GM21381 (cell line): ENCODE results near the gene SPAG16.

Experiments
- ATAC-seq: cut with Tn5 transposase; IDR thresholded peaks from one replicate; pipeline ENCODE4 v1.9.1; 2021; ENCODE audit warnings: mild to moderate bottlenecking, moderate library complexity; ENCODE audit not compliant: unreplicated experiment

Gene SPAG16

DNA sequence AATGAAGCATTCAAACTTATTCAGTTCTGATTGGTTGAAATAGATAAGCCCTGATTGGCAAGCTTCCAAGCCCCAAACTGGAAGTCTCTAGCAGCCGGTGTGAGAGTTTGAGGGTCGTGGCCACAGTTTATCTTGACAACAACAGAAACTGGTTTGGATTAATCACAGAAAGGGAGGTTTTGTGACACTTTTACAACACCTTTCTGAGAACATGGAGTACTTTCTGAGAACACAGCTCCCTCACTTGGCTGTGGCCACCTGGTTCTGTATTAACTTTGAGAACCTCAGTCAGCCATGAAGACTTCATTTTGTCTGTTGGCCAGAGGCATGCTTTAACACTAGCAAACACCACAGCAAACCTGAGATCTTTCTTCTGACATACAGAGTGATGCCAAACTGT, 845.9 kb downstream of the SPAG16 start:
- no peak for ATAC-seq

DNA sequence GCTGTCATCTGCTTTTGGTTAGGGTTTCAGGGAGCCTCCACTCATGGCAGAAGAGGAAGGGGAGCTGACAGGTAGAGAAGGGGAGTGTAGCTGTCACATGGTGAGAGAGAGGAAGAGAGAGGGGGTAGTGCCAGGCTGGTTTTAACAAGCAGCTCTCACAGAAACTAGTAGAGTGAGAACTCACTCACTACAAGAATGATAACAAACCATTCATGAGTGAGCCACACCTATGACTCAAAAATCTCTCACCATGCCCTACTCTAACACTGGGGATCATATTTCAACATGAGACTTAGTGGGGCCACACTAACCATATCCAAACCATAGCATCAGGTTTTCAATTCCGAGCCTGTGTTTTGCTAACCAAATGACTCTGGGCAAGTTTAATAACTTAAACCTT, 851.7 kb downstream of the SPAG16 start:
- ATAC-seq: no peak

DNA sequence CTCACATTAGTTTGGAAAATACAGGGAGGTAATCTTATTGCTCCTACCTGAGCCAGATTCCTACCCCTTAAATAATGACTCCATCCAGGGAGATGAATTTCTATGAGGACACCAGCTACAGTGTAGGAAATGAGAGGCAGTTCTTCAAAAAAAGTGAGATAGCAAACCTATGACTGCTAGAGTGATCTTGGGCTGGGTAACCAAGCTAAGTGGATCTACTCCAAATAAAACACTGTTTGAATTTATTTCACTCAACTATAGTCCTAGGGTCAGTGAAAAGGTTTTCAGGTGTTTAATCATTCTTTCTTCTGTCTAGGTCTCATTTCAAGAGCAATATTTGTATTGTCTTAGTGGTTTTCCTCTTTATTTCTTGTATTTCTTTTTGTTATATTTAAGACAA, 854.5 kb downstream of the SPAG16 start:
- no peak for ATAC-seq

DNA sequence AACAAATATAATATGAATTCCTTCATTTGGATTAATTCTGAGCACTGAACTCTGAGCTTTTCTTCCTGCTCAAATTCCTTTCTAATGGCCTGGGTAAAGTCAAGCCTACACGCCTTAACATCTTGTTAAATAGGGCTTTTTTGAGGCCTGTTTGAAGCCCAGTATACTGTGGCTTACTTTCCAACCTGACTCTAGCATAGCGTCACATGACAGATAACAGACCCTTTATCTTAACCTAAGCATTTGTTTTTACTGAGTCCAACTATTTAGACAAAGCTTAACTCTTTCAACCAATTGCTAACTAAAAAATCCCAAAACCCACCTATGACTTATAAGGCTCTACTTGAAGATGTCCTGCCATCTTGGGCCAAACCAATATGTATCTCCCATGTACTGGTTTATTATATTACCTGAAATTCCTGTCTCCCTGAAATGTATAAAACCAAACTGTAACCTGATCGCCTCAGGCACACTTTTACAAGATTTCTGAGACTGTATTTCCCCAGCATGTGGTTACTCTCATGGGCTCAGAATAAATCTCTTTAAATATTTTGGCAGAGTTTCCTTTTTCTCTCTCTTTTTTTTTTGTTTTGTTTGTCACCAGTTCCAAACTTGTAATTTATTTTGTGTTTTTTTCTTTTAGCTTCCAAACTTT, 855.5 kb downstream of the SPAG16 start:
- ATAC-seq: no peak

DNA sequence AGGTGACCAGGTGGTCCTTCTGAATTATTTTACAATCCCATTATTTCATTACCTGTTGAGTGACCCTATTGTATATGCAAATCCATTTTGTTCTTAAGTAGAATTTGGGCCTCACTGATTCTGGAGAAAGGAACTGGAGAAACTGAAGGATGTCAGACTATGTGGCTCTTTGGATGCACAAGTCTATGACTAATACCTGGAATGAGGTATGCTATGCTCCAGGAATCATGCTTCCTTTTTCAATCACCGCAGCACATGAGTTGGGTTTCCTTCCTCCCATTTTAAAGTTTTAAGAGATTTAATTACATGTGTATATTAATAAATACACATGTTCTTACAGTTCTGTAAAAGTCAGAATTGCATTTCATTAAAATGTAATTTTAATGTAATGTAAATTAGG, 872.7 kb downstream of the SPAG16 start:
- ATAC-seq: no peak

DNA sequence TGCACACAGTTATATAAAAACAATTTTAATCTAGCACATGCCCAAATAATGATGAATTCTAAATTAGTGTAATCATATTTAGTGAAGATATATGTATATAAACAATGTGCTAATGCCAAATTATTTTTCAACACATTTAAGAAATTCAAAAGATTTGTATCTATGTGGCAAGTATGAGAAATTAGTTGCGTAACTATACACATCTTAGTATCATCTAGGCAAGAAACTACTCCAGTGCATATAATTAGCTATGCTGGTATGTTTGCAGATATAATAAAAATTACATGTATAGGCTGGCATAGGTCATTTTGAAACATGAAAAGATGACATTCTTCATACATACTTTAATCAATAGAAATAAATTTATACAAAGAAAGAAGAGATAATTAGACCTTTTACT, 874.6 kb downstream of the SPAG16 start:
- no peak for ATAC-seq

DNA sequence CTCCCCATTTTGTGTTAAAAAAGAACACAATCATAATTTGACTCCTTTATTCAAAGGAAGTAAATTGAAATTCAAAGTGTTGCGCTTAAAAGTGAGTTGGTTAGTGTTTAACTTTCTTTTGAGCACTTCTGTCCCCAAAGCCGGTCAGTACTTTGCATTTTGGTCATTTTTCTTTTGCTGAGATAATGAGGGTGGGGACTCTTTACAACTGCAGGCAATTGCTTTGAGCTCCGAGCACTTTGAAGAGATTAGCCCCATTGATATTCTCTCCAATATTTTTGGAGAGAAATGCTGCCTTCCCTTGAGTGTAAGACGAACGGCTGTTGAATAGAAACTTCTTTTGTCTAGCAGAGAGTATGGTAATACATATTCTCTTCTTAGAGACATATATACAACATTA, 885.0 kb downstream of the SPAG16 start:
- no peak for ATAC-seq

DNA sequence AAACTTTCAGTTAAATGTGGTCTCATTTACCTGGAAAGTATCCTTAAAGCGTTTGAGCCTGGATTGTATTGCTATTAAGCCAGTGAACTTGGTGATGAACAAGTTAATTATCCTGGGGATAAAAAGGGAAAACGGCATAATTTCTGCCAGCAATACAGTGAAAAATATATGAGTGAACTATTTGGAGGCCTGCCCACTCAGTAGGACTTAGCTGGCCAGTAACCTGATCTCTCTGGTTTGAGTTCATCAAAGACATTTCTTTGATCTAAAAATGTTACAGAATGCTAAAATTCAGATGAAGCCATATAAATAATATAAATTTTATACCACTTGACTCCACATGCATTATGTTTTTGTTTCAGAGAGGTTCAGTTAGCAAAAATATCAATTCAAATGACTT, 885.5 kb downstream of the SPAG16 start:
- no peak for ATAC-seq

DNA sequence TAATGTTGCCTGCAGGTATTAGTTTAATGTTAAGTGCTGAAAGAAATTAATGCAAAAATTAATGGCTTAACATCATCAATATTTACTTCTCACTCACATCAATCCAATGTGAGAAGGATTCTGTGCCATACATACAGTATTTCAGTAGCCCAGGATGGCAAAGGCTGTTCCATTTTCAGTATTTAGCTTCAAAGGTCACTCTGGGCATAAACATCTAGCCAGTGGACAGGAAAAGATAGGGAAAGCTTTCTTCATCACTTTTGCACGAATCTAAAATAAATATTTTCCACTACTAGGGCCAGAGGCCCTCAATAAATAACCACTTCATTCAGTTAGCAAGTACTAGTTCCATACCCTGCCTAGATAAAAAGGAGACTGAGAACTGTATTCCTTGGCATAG, 890.3 kb downstream of the SPAG16 start:
- no peak for ATAC-seq

DNA sequence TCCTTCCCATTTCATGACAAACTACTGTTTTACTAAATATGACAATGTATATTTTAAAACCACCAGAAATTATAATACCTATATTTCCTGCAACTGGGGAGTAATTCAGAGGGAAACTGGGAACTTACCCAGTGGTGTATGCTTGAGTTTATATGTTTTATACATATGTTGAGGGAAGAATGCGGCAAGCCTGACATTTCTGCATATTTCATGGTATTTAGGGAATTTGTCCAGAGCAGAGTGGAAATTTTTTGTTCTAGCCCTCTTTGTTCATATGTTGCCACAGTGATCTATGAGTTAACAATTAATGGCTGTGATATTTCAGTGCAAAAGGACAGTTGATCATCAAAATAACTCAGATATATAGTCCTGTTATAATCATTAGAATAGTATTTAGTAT, 895.8 kb downstream of the SPAG16 start:
- no peak for ATAC-seq

DNA sequence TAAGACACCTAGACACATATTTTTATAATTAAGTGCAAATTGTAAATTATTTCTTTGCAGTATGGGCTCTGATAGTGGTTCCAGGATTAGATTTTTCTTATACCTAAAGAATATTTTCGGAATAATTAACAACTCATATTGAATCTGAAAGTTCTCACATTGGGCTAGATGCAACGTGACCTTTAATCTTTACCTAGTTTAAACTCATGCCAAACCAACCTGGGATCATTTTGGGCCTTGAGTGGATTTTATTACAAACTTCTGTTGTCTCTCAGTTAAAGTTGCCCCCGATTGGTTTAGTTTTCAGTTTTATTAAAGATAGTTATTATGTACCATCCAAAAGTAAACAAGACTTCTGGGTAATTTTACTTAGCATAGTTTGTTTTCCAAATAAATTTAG, 896.4 kb downstream of the SPAG16 start:
- ATAC-seq: no peak

DNA sequence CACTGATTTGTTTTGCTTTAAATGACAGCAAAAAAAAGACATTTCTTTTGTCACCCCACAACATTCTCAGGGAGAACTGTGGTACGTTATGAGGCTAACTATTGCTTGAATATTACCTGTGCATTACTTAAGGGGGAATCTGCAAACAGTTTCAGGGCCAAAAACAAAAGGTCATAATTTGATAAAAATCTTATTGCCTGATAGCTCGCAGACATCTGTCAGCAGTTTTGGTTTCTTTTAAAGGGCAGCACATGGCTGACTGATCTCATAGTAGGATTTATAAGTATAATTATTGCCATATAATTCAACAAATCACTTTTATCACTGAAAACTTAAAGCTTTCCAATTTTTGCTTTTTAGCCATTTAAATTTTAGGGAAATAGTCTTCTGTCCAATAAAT, 900.2 kb downstream of the SPAG16 start:
- no peak for ATAC-seq

DNA sequence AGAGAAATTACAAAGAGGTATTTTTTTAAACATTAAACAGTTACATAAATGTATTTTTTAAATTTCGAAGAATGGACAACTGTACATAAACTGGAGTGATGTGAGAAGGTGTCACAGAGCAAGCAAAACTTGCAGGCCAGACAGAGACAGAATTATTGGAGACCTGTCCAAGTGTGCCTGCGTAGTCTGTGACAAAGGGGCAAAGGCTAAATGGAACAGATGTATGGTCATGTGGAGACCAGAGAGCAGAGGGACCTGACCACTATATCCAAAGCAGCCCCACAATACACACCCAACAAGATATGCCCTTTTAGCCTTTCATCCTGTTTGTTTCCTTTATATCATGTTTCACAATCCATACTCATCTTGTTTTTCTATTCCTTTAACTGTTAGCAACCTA, 901.3 kb downstream of the SPAG16 start:
- ATAC-seq: no peak

DNA sequence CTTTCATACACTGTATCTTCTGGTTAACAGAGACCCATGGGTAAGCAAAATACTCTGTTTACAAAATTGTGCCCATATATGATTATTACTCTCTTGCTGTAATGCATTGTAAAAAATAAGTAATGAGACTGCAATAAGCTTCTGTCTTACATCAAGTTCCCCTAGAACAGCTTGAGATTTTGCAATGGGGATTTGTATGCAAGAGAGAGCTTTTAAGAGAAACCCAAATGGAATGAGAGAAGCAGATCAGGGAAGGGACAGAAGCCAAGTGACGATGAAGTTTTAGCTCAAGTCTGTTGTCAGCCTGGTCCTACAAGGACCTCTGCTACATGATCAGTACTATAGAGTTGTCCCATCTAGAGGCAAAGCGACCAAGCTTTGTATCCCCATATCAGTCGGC, 908.4 kb downstream of the SPAG16 start:
- no peak for ATAC-seq

DNA sequence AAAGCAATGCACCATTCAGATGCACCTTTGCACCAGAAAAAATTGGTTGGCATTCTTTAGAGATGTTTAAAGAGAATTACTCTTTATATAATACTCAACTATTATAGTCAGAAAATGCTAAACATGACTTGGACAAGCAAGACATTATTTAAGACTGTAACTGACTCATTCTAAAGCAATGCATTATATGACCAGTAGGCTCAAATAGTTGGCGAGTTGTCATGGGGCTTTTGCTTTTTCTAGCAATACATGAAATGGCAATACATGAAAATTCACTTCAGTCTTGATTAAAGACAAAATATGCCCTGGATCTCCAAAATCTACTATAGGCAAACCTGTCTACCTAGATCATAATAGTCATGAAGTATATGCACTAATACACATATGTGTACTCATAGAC, 909.7 kb downstream of the SPAG16 start:
- ATAC-seq: no peak

DNA sequence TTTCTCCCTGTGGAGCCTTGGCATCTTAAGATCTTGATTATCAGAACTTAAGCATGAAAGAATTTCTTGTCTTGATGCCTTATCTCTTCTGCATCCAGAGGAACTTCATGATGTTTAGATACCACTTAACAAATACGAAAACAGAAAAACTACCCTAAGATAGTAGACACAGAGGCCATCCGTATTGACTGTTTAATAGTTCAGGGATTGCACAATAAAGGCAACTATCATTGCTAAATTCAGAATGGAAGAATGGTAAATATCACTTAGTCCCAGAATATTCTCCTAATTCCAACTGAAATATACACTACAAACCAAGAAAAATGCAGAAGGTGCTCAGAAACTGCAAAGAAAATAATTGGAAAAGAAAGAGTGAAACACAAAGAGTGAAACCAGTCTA, 912.0 kb downstream of the SPAG16 start:
- no peak for ATAC-seq

DNA sequence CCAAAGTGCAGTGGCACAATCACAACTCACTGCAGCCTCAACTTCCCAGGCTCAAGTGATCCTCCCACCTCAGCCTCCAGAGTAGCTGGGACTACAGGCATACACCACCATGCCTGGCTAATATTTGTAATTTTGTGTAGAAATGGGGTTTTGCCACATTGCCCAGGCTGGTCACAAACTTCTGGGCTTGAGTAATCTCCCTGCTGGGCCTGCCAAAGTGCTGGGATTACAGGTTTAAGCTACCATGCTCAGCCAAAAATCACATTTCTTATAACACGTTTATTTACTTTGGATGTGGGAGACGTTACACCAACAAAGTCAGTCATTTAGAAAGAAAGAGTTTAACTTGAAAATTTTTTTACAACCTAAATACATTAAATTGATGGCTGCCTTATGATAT, 917.6 kb downstream of the SPAG16 start:
- no peak for ATAC-seq

DNA sequence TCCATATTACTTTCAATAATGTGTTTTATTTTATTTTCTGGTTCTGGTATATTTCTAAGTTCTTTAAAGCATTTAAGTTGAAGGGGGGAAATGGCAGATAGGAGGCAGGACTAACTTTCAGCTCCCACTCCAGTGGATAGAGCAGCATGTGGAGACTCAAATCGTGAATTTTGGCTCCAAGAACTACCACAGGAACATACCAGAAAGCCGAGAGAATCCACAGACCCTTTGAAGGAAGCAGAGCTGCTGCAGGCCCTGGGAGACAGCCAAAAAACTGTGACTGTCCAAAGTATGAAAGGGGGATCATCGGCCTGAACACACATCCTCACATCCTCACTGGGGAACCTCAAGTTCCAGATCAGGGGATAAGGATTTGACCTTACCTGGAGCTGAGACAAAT, 919.0 kb downstream of the SPAG16 start:
- no peak for ATAC-seq

DNA sequence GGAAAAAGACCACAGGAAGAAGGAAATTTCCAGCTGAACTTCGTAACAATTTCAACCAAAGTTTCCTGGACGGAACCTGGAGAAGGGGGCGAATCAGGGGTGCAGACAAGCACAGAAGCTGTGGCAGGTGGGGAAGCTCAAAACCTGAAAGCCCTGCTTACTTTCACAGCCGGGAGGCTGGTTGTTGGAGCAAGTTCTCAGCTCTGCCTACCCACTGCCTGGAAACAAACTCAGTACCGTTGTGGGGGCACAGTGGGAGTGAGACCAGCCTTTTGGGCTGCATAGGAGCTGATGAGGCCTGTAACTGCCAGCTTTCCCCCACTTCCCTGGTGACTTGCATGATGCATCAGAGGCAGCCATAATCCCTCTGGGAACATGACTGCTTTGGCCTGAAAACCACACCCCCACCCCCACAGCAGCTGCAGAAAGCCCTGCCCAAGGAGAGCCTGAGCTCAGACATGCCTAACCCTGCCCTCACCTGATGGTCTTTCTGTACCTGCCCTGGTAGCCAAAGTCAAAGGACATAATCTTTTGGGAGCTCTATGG, 919.6 kb downstream of the SPAG16 start:
- no peak for ATAC-seq

DNA sequence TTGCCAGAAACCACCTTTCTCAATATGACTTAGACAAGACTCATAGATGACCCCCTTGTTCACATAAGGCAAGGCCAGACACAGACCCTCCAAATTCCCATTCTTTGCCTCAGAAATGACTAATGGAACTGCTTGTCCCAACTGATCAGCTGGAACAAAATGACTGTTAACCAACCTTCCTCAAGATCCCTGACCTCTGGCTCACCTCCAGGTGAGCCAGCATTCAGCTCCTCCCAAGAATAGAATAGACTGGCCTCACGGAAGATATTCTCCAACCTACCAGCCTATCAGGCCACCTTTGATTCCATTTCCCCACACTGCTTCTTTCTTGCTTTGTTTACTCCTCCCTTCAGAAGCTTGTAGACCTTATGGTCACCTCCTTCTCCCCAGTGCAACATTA, 930.8 kb downstream of the SPAG16 start:
- no peak for ATAC-seq

DNA sequence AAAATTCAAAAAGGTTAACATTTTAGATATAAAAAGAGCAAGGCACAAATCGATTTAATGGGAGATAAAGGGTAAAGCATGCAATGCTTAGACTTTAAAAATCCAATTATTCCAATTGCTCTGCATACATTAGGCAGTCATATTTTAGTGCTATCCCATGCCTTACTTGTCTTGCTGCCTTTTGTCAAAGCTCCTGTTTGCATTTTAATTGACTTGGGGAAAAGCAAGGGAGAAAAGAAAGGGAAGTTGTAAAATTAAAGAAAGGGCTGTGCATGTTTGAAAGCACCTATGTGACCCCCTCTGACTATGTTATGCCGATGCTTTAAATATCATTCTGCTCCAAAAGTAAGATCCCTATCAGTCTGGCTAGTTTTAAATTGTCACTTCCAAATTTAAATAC, 932.9 kb downstream of the SPAG16 start:
- ATAC-seq: no peak

DNA sequence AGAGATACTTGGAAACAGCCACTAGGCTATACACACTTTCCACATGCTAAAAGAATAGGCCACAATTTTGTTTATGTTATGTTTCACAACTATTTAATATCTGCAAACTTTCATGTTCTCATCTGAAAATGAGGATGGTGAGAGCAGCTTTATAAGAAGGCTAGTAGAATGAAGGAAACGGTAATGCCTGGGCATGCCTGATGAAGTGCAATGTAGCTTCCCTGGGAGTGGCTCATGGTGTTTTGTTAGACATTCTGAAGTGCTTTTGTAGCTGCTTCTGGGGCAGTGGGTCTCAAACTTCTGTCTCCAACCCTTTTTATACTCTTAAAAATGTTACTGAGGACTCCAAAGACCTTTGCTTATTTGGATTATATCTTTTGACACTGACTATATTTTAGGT, 933.3 kb downstream of the SPAG16 start:
- ATAC-seq: no peak

DNA sequence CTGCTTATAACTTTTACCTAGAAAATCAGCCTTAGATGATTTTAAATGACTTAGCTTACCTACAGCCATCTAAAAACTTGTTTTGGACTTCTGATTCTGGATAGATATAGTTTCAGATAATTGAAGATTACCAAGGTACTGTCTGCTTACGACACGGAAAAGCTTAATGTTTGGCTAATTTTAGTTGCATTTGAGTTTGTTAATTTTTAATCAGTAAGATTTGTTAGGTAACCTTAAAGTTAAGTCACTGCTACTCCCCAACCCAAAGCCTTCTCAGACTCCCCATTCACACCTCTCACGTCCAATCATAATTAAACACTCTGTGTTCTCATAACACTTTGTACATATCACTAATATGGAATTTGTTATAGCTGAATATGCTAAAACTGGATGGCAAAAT, 936.0 kb downstream of the SPAG16 start:
- no peak for ATAC-seq
